ENCODE measurements around the gene AQP6. TPM values are rescaled to one million over a fixed set of nuclear protein-coding genes. Genes with fewer than 3 reads are reported as not detected.

Gene AQP6
- total RNA-seq, 1 experiment from 2014 or later = not detected

- peak; percentile 90 for DNase-seq (ENCODE audit: unreplicated experiment)
- Mint-ChIP-seq H3K27me3 (ENCODE audit: insufficient read depth, unreplicated experiment) (no peaks in the 10 kb centered on the region), H3K4me3 (ENCODE audit: unreplicated experiment) (no peak overlapping the region), H3K36me3 (ENCODE audit: insufficient read depth, unreplicated experiment) (peaks cover 8% of the 10 kb centered on the region), H3K9me3 (ENCODE audit: unreplicated experiment) (no peaks in the 10 kb centered on the region), H3K27ac (ENCODE audit: low read depth, unreplicated experiment) (no peak overlapping the region), H3K4me1 (ENCODE audit: insufficient read depth, unreplicated experiment) (peaks cover 28% of the 10 kb centered on the region)
- BruUV-seq (replicated peaks) = no TSS peak
- POLR2A ChIA-PET = interaction anchor here (0.8 to 1.5 kb wide), 4 partner anchors 43 to 120 kb away, joined by 3 to 5 read pairs (median 4); partner anchors contain the start of gene BCDIN3D
- TF ChIP-seq CTCF (IDR thresholded peaks at IDR 0.05; ENCODE audit: unreplicated experiment) = no peak
- CTCF ChIA-PET = interaction anchor here (0.5 to 1.9 kb wide), 13 partner anchors 17 to 202 kb away, joined by 3 to 15 read pairs (median 3); partner anchors contain the start of gene RACGAP1
- intact Hi-C loops (cut with micrococcal nuclease) = loop anchor here (10.0 kb wide), 1 partner anchor 212 kb away; no protein-coding TSS in a partner anchor
Observed at GRCh38 chr12:49962861-49963765, 9.6 kb upstream of the AQP6 start.

GRCh38 chr12:49963976-49964815 lies 8.6 kb upstream of the AQP6 start:
- no TSS peak for BruUV-seq (replicated peaks)
- POLR2A ChIA-PET = interaction anchor here (1.5 kb wide), 1 partner anchor 42 kb away, joined by 3 read pairs; no protein-coding TSS in a partner anchor
- no peak for DNase-seq (ENCODE audit: unreplicated experiment)
- H3K4me3 Mint-ChIP-seq (ENCODE audit: unreplicated experiment) = no peak overlapping the region
- no peak overlapping the region for H3K27ac Mint-ChIP-seq (ENCODE audit: low read depth, unreplicated experiment)
- CTCF ChIA-PET = interaction anchor here (0.7 to 8.8 kb wide), 10 partner anchors 14 to 126 kb away, joined by 3 to 241 read pairs (median 4); no protein-coding TSS in a partner anchor
- TF ChIP-seq CTCF (IDR thresholded peaks at IDR 0.05; ENCODE audit: unreplicated experiment) = no peak
- no peaks in the 10 kb centered on the region for H3K27me3 Mint-ChIP-seq (ENCODE audit: insufficient read depth, unreplicated experiment)
- peaks cover 8% of the 10 kb centered on the region for H3K36me3 Mint-ChIP-seq (ENCODE audit: insufficient read depth, unreplicated experiment)
- intact Hi-C loops (cut with micrococcal nuclease) = loop anchor here (10.0 kb wide), 1 partner anchor 211 kb away; no protein-coding TSS in a partner anchor
- no peaks in the 10 kb centered on the region for H3K9me3 Mint-ChIP-seq (ENCODE audit: unreplicated experiment)
- peaks cover 27% of the 10 kb centered on the region for H3K4me1 Mint-ChIP-seq (ENCODE audit: insufficient read depth, unreplicated experiment)

- DNase-seq (ENCODE audit: unreplicated experiment) = no peak
- BruUV-seq (replicated peaks) = no TSS peak
- Mint-ChIP-seq H3K4me3 (ENCODE audit: unreplicated experiment) (no peak overlapping the region), H3K27me3 (ENCODE audit: insufficient read depth, unreplicated experiment) (no peaks in the 10 kb centered on the region), H3K9me3 (ENCODE audit: unreplicated experiment) (no peaks in the 10 kb centered on the region), H3K36me3 (ENCODE audit: insufficient read depth, unreplicated experiment) (peaks cover 7% of the 10 kb centered on the region), H3K4me1 (ENCODE audit: insufficient read depth, unreplicated experiment) (peaks cover 19% of the 10 kb centered on the region), H3K27ac (ENCODE audit: low read depth, unreplicated experiment) (no peak overlapping the region)
- ChIA-PET CTCF (interaction anchor here (0.7 to 8.8 kb wide), 11 partner anchors 15 to 125 kb away, joined by 3 to 241 read pairs (median 14); no protein-coding TSS in a partner anchor), POLR2A (interaction anchor here (0.6 to 3.0 kb wide), 6 partner anchors 33 to 197 kb away, joined by 3 to 14 read pairs (median 3); no protein-coding TSS in a partner anchor)
- intact Hi-C loops (cut with micrococcal nuclease) = loop anchor here (10.0 kb wide), 1 partner anchor 210 kb away; no protein-coding TSS in a partner anchor
- TF ChIP-seq CTCF (IDR thresholded peaks at IDR 0.05; ENCODE audit: unreplicated experiment) = no peak
Observed at GRCh38 chr12:49964849-49965624, 7.7 kb upstream of the AQP6 start.

Measured in MCF 10A (cell line).